Activated CD4-positive, alpha-beta T cell treated with anti-CD3 and anti-CD28 coated beads for 36 hours (primary cell): ENCODE results near the gene TTN. TPM values are rescaled to one million over a fixed set of nuclear protein-coding genes. Genes with fewer than 3 reads are reported as not detected.

Experiments
- ATAC-seq: fragments of 200-7000 bp; cut with Tn5 transposase; one replicate; pipeline ENCODE4 v1.10.0; 2021; ENCODE audit warnings: mild to moderate bottlenecking, moderate library complexity
- CTCF ChIA-PET: fragments of 350-600 bp; sonication (Branson Sonifier 250); formaldehyde crosslinking; loops from one replicate; lab custom pipeline; 2021; ENCODE audit warnings: antibody characterized with exemption; lab: Charles Lee
- POLR2A ChIA-PET: fragments of 350-600 bp; sonication (Branson Sonifier 250); formaldehyde crosslinking; loops from one replicate; lab custom pipeline; 2021; ENCODE audit warnings: antibody characterized with exemption, inconsistent platforms; lab: Charles Lee
- DNase-seq: peaks from one replicate; pipeline ENCODE4 v3.0.0-alpha.2; 2020
- H3K27ac Mint-ChIP-seq: one replicate; pipeline ENCODE4 v1.8.0; 2021; ENCODE audit warnings: mixed read lengths
- H3K27me3 Mint-ChIP-seq: one replicate; pipeline ENCODE4 v1.8.0; 2021; ENCODE audit warnings: mixed read lengths
- H3K36me3 Mint-ChIP-seq: one replicate; pipeline ENCODE4 v1.8.0; 2021; ENCODE audit warnings: low read depth, mixed read lengths
- H3K4me1 Mint-ChIP-seq: one replicate; pipeline ENCODE4 v1.8.0; 2021; ENCODE audit warnings: mixed read lengths
- H3K4me3 Mint-ChIP-seq: one replicate; pipeline ENCODE4 v1.8.0; 2021; ENCODE audit warnings: mild to moderate bottlenecking, moderate library complexity, mixed read lengths
- H3K9me3 Mint-ChIP-seq: one replicate; pipeline ENCODE4 v1.8.0; 2021; ENCODE audit warnings: low read depth, mixed read lengths
- intact Hi-C, 2 experiments: fragments of 100-400 bp; cut with DNase I in 1 of 2; cut with micrococcal nuclease in 1 of 2; formaldehyde crosslinking; loops; one replicate each; pipeline versions ENCODE4 v1.14.2 to v1.15.1; 2022 to 2024; cut with DNase I, micrococcal nuclease
- total RNA-seq, 2 experiments: library from RNA; stranded (reverse); gene quantifications; one replicate each; pipeline ENCODE4 v1.2.3, GENCODE V29; 2021

Gene TTN
- total RNA-seq, 2 experiments from 2014 or later: 1.6 to 3.1 TPM

GRCh38 chr2:178522950-178523595, 284.1 kb downstream of the TTN start:
- peaks cover 33% of the 10 kb centered on the region for H3K36me3 Mint-ChIP-seq
- DNase-seq (peak; percentile 90), ATAC-seq (peak; percentile 80)
- no peaks in the 10 kb centered on the region for H3K27me3 Mint-ChIP-seq
- peak overlapping the region; percentile 92 for H3K27ac Mint-ChIP-seq
- H3K9me3 Mint-ChIP-seq: peaks cover 8% of the 10 kb centered on the region
- ChIA-PET CTCF (interaction anchor here (0.6 to 2.6 kb wide), 7 partner anchors 9 to 1258 kb away, joined by 3 to 16 read pairs (median 4); no protein-coding TSS in a partner anchor), POLR2A (no interaction called here)
- H3K4me1 Mint-ChIP-seq: peaks cover 55% of the 10 kb centered on the region
- H3K4me3 Mint-ChIP-seq: peak overlapping the region; percentile 85
- intact Hi-C loops: loop anchor here (1.0 to 10.0 kb wide), 8 partner anchors 9 to 510 kb away; partner anchors contain the start of genes PLEKHA3 (in 2 of the 2), RBM45 (in 2 of the 2), PJVK (in 1 of the 2) and PRKRA (in 1 of the 2)

- H3K4me3 Mint-ChIP-seq: peak overlapping the region; percentile 39
- peaks cover 30% of the 10 kb centered on the region for H3K36me3 Mint-ChIP-seq
- H3K4me1 Mint-ChIP-seq: peaks cover 43% of the 10 kb centered on the region
- H3K27me3 Mint-ChIP-seq: no peaks in the 10 kb centered on the region
- peak; percentile 78 for ATAC-seq
- H3K9me3 Mint-ChIP-seq: peaks cover 8% of the 10 kb centered on the region
- ChIA-PET POLR2A (no interaction called here), CTCF (interaction anchor here (0.6 to 2.0 kb wide), 5 partner anchors 9 to 115 kb away, joined by 3 to 7 read pairs (median 3); no protein-coding TSS in a partner anchor)
- peak overlapping the region; percentile 89 for H3K27ac Mint-ChIP-seq
- intact Hi-C loops: loop anchor here (1.0 to 10.0 kb wide), 5 partner anchors 7 to 511 kb away; partner anchors contain the start of gene RBM45 (in 2 of the 2)
- DNase-seq: peak; percentile 71
These were observed 285.7 kb downstream of the TTN start for GRCh38 chr2:178521304-178522150.

GRCh38 chr2:178517496-178517895, 289.7 kb downstream of the TTN start:
- ChIA-PET POLR2A (no interaction called here), CTCF (interaction anchor here (1.5 to 3.2 kb wide), 2 partner anchors 12 to 35 kb away, joined by 4 to 11 read pairs; no protein-coding TSS in a partner anchor)
- ATAC-seq: no peak
- H3K27me3 Mint-ChIP-seq: no peaks in the 10 kb centered on the region
- H3K36me3 Mint-ChIP-seq: peaks cover 26% of the 10 kb centered on the region
- no peak for DNase-seq
- H3K9me3 Mint-ChIP-seq: peaks cover 6% of the 10 kb centered on the region
- no peak overlapping the region for H3K4me3 Mint-ChIP-seq
- H3K4me1 Mint-ChIP-seq: peaks cover 45% of the 10 kb centered on the region
- intact Hi-C loops: no loop called here
- H3K27ac Mint-ChIP-seq: no peak overlapping the region

GRCh38 chr2:178514664-178515063, 292.6 kb downstream of the TTN start:
- Mint-ChIP-seq H3K4me3 (peak overlapping the region; percentile 24), H3K4me1 (peaks cover 28% of the 10 kb centered on the region), H3K36me3 (peaks cover 29% of the 10 kb centered on the region), H3K27me3 (no peaks in the 10 kb centered on the region), H3K27ac (peak overlapping the region; percentile 78), H3K9me3 (no peaks in the 10 kb centered on the region)
- POLR2A ChIA-PET: interaction anchor here (0.6 to 0.7 kb wide), 3 partner anchors 19 to 64 kb away, joined by 3 to 4 read pairs (median 4); partner anchors contain the start of genes PJVK and PRKRA
- intact Hi-C loops: loop anchor here (1.0 to 2.0 kb wide), 5 partner anchors 8 to 64 kb away; partner anchors contain the start of genes FKBP7 (in 2 of the 2), PJVK (in 1 of the 2) and PRKRA (in 1 of the 2)
- DNase-seq (peak; percentile 70), ATAC-seq (peak; percentile 95)
- CTCF ChIA-PET: interaction anchor here (0.7 to 3.7 kb wide), 3 partner anchors 9 to 61 kb away, joined by 3 to 16 read pairs (median 11); no protein-coding TSS in a partner anchor

GRCh38 chr2:178513876-178514275, 293.3 kb downstream of the TTN start:
- intact Hi-C loops: loop anchor here (1.0 to 2.0 kb wide), 5 partner anchors 8 to 63 kb away; partner anchors contain the start of genes FKBP7 (in 2 of the 2), PJVK (in 1 of the 2) and PRKRA (in 1 of the 2)
- CTCF ChIA-PET: interaction anchor here (3.7 kb wide), 1 partner anchor 10 kb away, joined by 16 read pairs; no protein-coding TSS in a partner anchor
- POLR2A ChIA-PET: no interaction called here

GRCh38 chr2:178512484-178512883, 294.7 kb downstream of the TTN start:
- no peak overlapping the region for H3K4me3 Mint-ChIP-seq
- no peak for DNase-seq
- H3K4me1 Mint-ChIP-seq: peaks cover 36% of the 10 kb centered on the region
- ChIA-PET CTCF (interaction anchor here (3.7 kb wide), 1 partner anchor 11 kb away, joined by 16 read pairs; no protein-coding TSS in a partner anchor), POLR2A (interaction anchor here (0.7 kb wide), 1 partner anchor 31 kb away, joined by 6 read pairs; no protein-coding TSS in a partner anchor)
- no peak overlapping the region for H3K27ac Mint-ChIP-seq
- H3K9me3 Mint-ChIP-seq: no peaks in the 10 kb centered on the region
- no peaks in the 10 kb centered on the region for H3K27me3 Mint-ChIP-seq
- intact Hi-C loops: no loop called here
- ATAC-seq: no peak
- peaks cover 20% of the 10 kb centered on the region for H3K36me3 Mint-ChIP-seq

More at GRCh38 chr2:178513876-178514275, 293.3 kb downstream of the TTN start:
- peaks cover 28% of the 10 kb centered on the region for H3K4me1 Mint-ChIP-seq
- no peak overlapping the region for H3K4me3 Mint-ChIP-seq
- no peaks in the 10 kb centered on the region for H3K9me3 Mint-ChIP-seq
- DNase-seq: no peak
- peaks cover 29% of the 10 kb centered on the region for H3K36me3 Mint-ChIP-seq
- no peak overlapping the region for H3K27ac Mint-ChIP-seq
- no peaks in the 10 kb centered on the region for H3K27me3 Mint-ChIP-seq
- ATAC-seq: no peak

- CTCF ChIA-PET: interaction anchor here (0.7 kb wide), 1 partner anchor 13 kb away, joined by 3 read pairs; no protein-coding TSS in a partner anchor
- DNase-seq (no peak), ATAC-seq (no peak)
- H3K9me3 Mint-ChIP-seq: no peaks in the 10 kb centered on the region
- peaks cover 20% of the 10 kb centered on the region for H3K36me3 Mint-ChIP-seq
- POLR2A ChIA-PET: no interaction called here
- H3K4me3 Mint-ChIP-seq: no peak overlapping the region
- peaks cover 42% of the 10 kb centered on the region for H3K4me1 Mint-ChIP-seq
- H3K27ac Mint-ChIP-seq: no peak overlapping the region
- intact Hi-C loops: no loop called here
- no peaks in the 10 kb centered on the region for H3K27me3 Mint-ChIP-seq
These were observed 296.8 kb downstream of the TTN start for GRCh38 chr2:178510384-178510783.

GRCh38 chr2:178508646-178509045, 298.6 kb downstream of the TTN start:
- ChIA-PET POLR2A (no interaction called here), CTCF (interaction anchor here (0.6 kb wide), 1 partner anchor 9 kb away, joined by 3 read pairs; no protein-coding TSS in a partner anchor)
- Mint-ChIP-seq H3K27me3 (no peaks in the 10 kb centered on the region), H3K4me3 (no peak overlapping the region), H3K4me1 (peaks cover 26% of the 10 kb centered on the region), H3K27ac (no peak overlapping the region), H3K9me3 (no peaks in the 10 kb centered on the region), H3K36me3 (peaks cover 22% of the 10 kb centered on the region)
- intact Hi-C loops: loop anchor here in 1 of 2 experiments (2.0 kb wide), 1 partner anchor 20 kb away; no protein-coding TSS in a partner anchor
- ATAC-seq (no peak), DNase-seq (no peak)

- Mint-ChIP-seq H3K27me3 (no peaks in the 10 kb centered on the region), H3K27ac (no peak overlapping the region), H3K4me3 (no peak overlapping the region), H3K4me1 (peaks cover 15% of the 10 kb centered on the region), H3K9me3 (no peaks in the 10 kb centered on the region), H3K36me3 (peaks cover 21% of the 10 kb centered on the region)
- ChIA-PET POLR2A (no interaction called here), CTCF (interaction anchor here (0.6 to 0.7 kb wide), 2 partner anchors 17 to 377 kb away, joined by 3 read pairs; no protein-coding TSS in a partner anchor)
- intact Hi-C loops: no loop called here
- DNase-seq (no peak), ATAC-seq (no peak)
These were observed 300.3 kb downstream of the TTN start for GRCh38 chr2:178506949-178507348.

- ChIA-PET CTCF (interaction anchor here (0.6 to 0.7 kb wide), 2 partner anchors 17 to 378 kb away, joined by 3 read pairs; no protein-coding TSS in a partner anchor), POLR2A (no interaction called here)
- intact Hi-C loops: no loop called here
- peaks cover 21% of the 10 kb centered on the region for H3K36me3 Mint-ChIP-seq
- no peaks in the 10 kb centered on the region for H3K9me3 Mint-ChIP-seq
- peaks cover 15% of the 10 kb centered on the region for H3K4me1 Mint-ChIP-seq
- ATAC-seq (no peak), DNase-seq (no peak)
- no peak overlapping the region for H3K4me3 Mint-ChIP-seq
- H3K27ac Mint-ChIP-seq: no peak overlapping the region
- H3K27me3 Mint-ChIP-seq: no peaks in the 10 kb centered on the region
These were observed 300.7 kb downstream of the TTN start for GRCh38 chr2:178506524-178506923.
